Measurements from ENCODE around the gene PTPRO.

Gene PTPRO

GRCh38 chr12:15427913-15428312, 105.6 kb downstream of the PTPRO start:
- DNase-seq (ENCODE audit: low read depth): no peak
- TF ChIP-seq, protein P1, sequence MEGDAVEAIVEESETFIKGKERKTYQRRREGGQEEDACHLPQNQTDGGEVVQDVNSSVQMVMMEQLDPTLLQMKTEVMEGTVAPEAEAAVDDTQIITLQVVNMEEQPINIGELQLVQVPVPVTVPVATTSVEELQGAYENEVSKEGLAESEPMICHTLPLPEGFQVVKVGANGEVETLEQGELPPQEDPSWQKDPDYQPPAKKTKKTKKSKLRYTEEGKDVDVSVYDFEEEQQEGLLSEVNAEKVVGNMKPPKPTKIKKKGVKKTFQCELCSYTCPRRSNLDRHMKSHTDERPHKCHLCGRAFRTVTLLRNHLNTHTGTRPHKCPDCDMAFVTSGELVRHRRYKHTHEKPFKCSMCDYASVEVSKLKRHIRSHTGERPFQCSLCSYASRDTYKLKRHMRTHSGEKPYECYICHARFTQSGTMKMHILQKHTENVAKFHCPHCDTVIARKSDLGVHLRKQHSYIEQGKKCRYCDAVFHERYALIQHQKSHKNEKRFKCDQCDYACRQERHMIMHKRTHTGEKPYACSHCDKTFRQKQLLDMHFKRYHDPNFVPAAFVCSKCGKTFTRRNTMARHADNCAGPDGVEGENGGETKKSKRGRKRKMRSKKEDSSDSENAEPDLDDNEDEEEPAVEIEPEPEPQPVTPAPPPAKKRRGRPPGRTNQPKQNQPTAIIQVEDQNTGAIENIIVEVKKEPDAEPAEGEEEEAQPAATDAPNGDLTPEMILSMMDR (IDR thresholded peaks at IDR 0.05; ENCODE audit: low read depth, low read length, missing control alignments): no peak
- in situ Hi-C loops (cut with HindIII; ENCODE audit: low sequenced_read_pairs): no loop called here
- H3K4me3 ChIP-seq (ENCODE audit: low read depth, low read length): no peak overlapping the region

- H3K4me3 ChIP-seq (ENCODE audit: low read depth, low read length): no peak overlapping the region
- TF ChIP-seq, protein P1 (IDR thresholded peaks at IDR 0.05; ENCODE audit: low read depth, low read length, missing control alignments): no peak
- DNase-seq (ENCODE audit: low read depth): no peak
- in situ Hi-C loops (cut with HindIII; ENCODE audit: low sequenced_read_pairs): no loop called here
Measured at GRCh38 chr12:15428632-15429031, 106.3 kb downstream of the PTPRO start.

GRCh38 chr12:15429262-15429661, 107.0 kb downstream of the PTPRO start:
- DNase-seq (ENCODE audit: low read depth): no peak
- H3K4me3 ChIP-seq (ENCODE audit: low read depth, low read length): no peak overlapping the region
- in situ Hi-C loops (cut with HindIII; ENCODE audit: low sequenced_read_pairs): no loop called here
- TF ChIP-seq, protein P1 (IDR thresholded peaks at IDR 0.05; ENCODE audit: low read depth, low read length, missing control alignments): no peak

GRCh38 chr12:15435597-15435996, 113.3 kb downstream of the PTPRO start:
- TF ChIP-seq, protein P1 (IDR thresholded peaks at IDR 0.05; ENCODE audit: low read depth, low read length, missing control alignments): no peak
- no peak overlapping the region for H3K4me3 ChIP-seq (ENCODE audit: low read depth, low read length)
- peak; percentile 12 for DNase-seq (ENCODE audit: low read depth)
- in situ Hi-C loops (cut with HindIII; ENCODE audit: low sequenced_read_pairs): no loop called here

DNA sequence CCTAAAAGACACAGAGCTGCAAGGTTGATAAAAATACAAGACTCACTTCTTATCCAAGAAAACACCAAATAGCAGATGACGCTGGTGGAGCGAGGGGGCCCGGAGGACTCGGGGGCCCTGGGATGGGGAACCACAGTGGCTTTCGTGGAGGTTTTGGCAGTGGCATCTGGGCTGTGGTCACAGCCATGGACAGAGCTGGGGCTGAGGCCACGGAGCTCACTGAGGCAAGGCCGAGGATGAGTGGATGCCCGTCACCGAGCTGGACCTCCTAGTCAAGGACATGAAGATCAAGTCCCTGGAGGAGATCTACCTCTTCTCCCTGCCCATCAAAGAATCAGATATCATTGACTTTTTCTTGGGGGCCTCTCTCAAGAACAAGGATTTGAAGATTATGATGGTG, 117.2 kb downstream of the PTPRO start:
- TF ChIP-seq, protein P1 (IDR thresholded peaks at IDR 0.05; ENCODE audit: low read depth, low read length, missing control alignments): no peak
- in situ Hi-C loops (cut with HindIII; ENCODE audit: low sequenced_read_pairs): no loop called here
- H3K4me3 ChIP-seq (ENCODE audit: low read depth, low read length): no peak overlapping the region
- DNase-seq (ENCODE audit: low read depth): no peak

GRCh38 chr12:15443050-15443449, 120.7 kb downstream of the PTPRO start:
- DNase-seq (ENCODE audit: low read depth): no peak
- no peak overlapping the region for H3K4me3 ChIP-seq (ENCODE audit: low read depth, low read length)
- TF ChIP-seq, protein P1 (IDR thresholded peaks at IDR 0.05; ENCODE audit: low read depth, low read length, missing control alignments): no peak
- in situ Hi-C loops (cut with HindIII; ENCODE audit: low sequenced_read_pairs): no loop called here

DNA sequence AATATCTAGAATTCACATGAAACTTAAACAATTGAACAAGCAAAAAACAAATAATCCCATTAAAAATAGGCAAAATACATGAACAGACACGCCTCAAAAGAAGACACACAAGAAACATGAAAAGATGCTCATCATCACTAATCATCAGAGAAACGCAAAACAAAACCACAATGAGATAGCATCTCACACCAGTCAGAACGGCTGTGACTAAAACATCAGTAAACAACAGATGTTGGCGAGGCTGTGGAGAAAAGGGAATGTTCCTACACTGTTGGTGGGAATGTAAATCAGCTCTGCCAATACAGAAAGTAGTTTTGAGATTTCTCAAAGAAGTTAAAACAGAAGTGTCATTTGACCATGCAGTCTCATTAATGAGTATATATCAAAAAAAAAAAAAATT, 121.3 kb downstream of the PTPRO start:
- in situ Hi-C loops (cut with HindIII; ENCODE audit: low sequenced_read_pairs): no loop called here
- no peak overlapping the region for H3K4me3 ChIP-seq (ENCODE audit: low read depth, low read length)
- DNase-seq (ENCODE audit: low read depth): no peak
- TF ChIP-seq, protein P1 (IDR thresholded peaks at IDR 0.05; ENCODE audit: low read depth, low read length, missing control alignments): no peak
